ENCODE measurements around the gene TRAPPC3L. TPM values are rescaled to one million over a fixed set of nuclear protein-coding genes. Genes with fewer than 3 reads are reported as not detected.
"Not testable (repeated sequence)": the region's sequence is repeated elsewhere in the genome, so short reads cannot be mapped to it uniquely, and the experiment has no call there.

The TRAPPC3L gene
- total RNA-seq, 4 donors from 2014 or later = not detected

- Histone ChIP-seq H3K27ac (no peak overlapping the region), H3K9me3 (no peaks in the 10 kb centered on the region), H3K4me3 (no peak overlapping the region), H3K4me1 (no peaks in the 10 kb centered on the region), H3K36me3 (no peaks in the 10 kb centered on the region), H3K27me3 (no peaks in the 10 kb centered on the region)
- DNase-seq (no peak), ATAC-seq (no peak)
- intact Hi-C loops (cut with DNase I; ENCODE audit: low total_unique reads) = no loop called here
- TF ChIP-seq POLR2A (IDR thresholded peaks at IDR 0.05) = no peak
- no peak for TF ChIP-seq CTCF (IDR thresholded peaks at IDR 0.05 in 4 of 5, conservative IDR thresholded peaks at IDR 0.05 in 1 of 5)
- in situ Hi-C loops (cut with MboI; ENCODE audit: low sequenced_read_pairs in 4 of 4) = no loop called here
These were observed 44.5 kb downstream of the TRAPPC3L start for GRCh38 chr6:116500969-116501433.

- TF ChIP-seq CTCF (IDR thresholded peaks at IDR 0.05 in 4 of 5, conservative IDR thresholded peaks at IDR 0.05 in 1 of 5) = no peak
- no peak for TF ChIP-seq POLR2A (IDR thresholded peaks at IDR 0.05)
- ATAC-seq = no peak
- no peak for DNase-seq
These were observed 48.3 kb downstream of the TRAPPC3L start for GRCh38 chr6:116497113-116497676.

GRCh38 chr6:116495161-116495560 lies 50.3 kb downstream of the TRAPPC3L start:
- H3K27ac ChIP-seq; DNase-seq; ATAC-seq; intact Hi-C loops (cut with DNase I; ENCODE audit: low total_unique reads); in situ Hi-C loops (cut with MboI; ENCODE audit: low sequenced_read_pairs in 4 of 4); H3K9me3 ChIP-seq; H3K27me3 ChIP-seq; H3K36me3 ChIP-seq; H3K4me1 ChIP-seq; H3K4me3 ChIP-seq: not testable (repeated sequence)

More at GRCh38 chr6:116497113-116497676, 48.3 kb downstream of the TRAPPC3L start:
- intact Hi-C loops (cut with DNase I; ENCODE audit: low total_unique reads) = no loop called here
- in situ Hi-C loops (cut with MboI; ENCODE audit: low sequenced_read_pairs in 4 of 4) = no loop called here
- Histone ChIP-seq H3K9me3 (no peaks in the 10 kb centered on the region), H3K4me3 (no peak overlapping the region), H3K27me3 (no peaks in the 10 kb centered on the region), H3K27ac (no peak overlapping the region), H3K36me3 (no peaks in the 10 kb centered on the region), H3K4me1 (no peaks in the 10 kb centered on the region)

DNA sequence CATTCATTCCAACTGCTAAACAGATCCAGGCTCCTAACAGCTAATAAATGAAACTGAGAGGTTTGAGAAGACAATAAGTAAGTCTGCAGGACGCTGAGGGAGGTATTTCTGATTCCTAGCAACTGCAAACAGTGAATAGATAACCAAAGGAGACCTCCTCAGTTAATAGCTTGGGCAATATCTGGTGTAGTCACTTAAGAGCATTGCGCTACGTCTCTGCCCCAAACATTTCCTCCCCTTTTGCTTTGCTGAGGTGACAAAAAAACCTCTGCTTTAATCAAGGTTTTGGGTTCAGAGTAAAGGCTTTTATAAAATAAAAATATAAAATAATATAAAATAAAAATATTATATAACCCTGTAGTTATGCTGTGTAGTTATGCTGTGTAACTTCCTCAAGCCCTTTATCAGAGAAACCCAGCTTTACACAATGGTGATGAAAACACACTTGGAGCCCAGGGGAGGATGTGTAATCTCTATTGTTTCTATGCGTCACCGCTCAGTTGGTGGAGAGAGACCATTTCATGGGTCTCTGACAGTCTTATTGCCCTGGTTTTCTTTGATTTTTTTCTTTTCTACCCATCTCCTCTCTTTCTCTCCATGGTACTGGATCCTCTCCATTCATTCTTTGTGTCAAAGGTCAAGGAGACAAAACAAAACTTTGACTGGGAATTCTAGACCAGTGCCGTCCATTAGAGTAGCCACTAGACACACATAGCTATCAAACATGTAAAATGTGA lies 53.0 kb downstream of the TRAPPC3L start:
- H3K27me3 ChIP-seq = no peaks in the 10 kb centered on the region
- no peak overlapping the region for H3K27ac ChIP-seq
- TF ChIP-seq POLR2A (IDR thresholded peaks at IDR 0.05) (no peak), CTCF (IDR thresholded peaks at IDR 0.05 in 4 of 5, conservative IDR thresholded peaks at IDR 0.05 in 1 of 5) (no peak)
- no peak for ATAC-seq
- no peak for DNase-seq
- no peak overlapping the region for H3K4me3 ChIP-seq
- no peaks in the 10 kb centered on the region for H3K36me3 ChIP-seq
- in situ Hi-C loops (cut with MboI; ENCODE audit: low sequenced_read_pairs in 4 of 4) = no loop called here
- no peaks in the 10 kb centered on the region for H3K4me1 ChIP-seq
- no peaks in the 10 kb centered on the region for H3K9me3 ChIP-seq
- intact Hi-C loops (cut with DNase I; ENCODE audit: low total_unique reads) = no loop called here

- ATAC-seq (no peak), DNase-seq (no peak)
- H3K27ac ChIP-seq = no peak overlapping the region
- H3K36me3 ChIP-seq = no peaks in the 10 kb centered on the region
- no peaks in the 10 kb centered on the region for H3K9me3 ChIP-seq
- no peaks in the 10 kb centered on the region for H3K4me1 ChIP-seq
- intact Hi-C loops (cut with DNase I; ENCODE audit: low total_unique reads) (no loop called here), in situ Hi-C loops (cut with MboI; ENCODE audit: low sequenced_read_pairs in 4 of 4) (no loop called here)
- H3K27me3 ChIP-seq = no peaks in the 10 kb centered on the region
- TF ChIP-seq CTCF (IDR thresholded peaks at IDR 0.05 in 4 of 5, conservative IDR thresholded peaks at IDR 0.05 in 1 of 5) (no peak), POLR2A (IDR thresholded peaks at IDR 0.05) (no peak)
- H3K4me3 ChIP-seq = no peak overlapping the region
These were observed 53.7 kb downstream of the TRAPPC3L start for GRCh38 chr6:116491610-116492330.

Data from gastrocnemius medialis (tissue), 4 donors.